Osteoblast (primary cell): Measurements from ENCODE around the gene TASL. TPM values are rescaled to one million over a fixed set of nuclear protein-coding genes. Genes with fewer than 3 reads are reported as not detected.

Source experiments
- DNase-seq: peaks from one replicate; pipeline ENCODE4 v3.0.0; 2011; ENCODE audit warnings: low spot score, mixed read lengths; ENCODE audit not compliant: insufficient read length; ENCODE audit errors: missing footprints
- H2AFZ ChIP-seq: 2 replicates; pipeline ENCODE4 v1.6.0; 2011; ENCODE audit warnings: mild to moderate bottlenecking, low read length
- H3K27ac ChIP-seq: 2 replicates; pipeline ENCODE4 v1.5.1; 2011; ENCODE audit warnings: mild to moderate bottlenecking, low read depth, low read length, moderate library complexity
- H3K27me3 ChIP-seq: 2 replicates; pipeline ENCODE4 v1.6.0; 2012; ENCODE audit warnings: mild to moderate bottlenecking, control low read depth, inconsistent platforms, low read length, moderate library complexity; ENCODE audit not compliant: insufficient read depth
- H3K36me3 ChIP-seq: 2 replicates; pipeline ENCODE4 v1.5.1; 2011; ENCODE audit warnings: mild to moderate bottlenecking, low read length, control low read depth, moderate library complexity; ENCODE audit not compliant: insufficient read depth
- H3K4me1 ChIP-seq: 2 replicates; pipeline ENCODE4 v1.5.1; 2011; ENCODE audit warnings: mild to moderate bottlenecking, low read length, control low read depth, moderate library complexity; ENCODE audit not compliant: insufficient read depth
- H3K4me2 ChIP-seq: 2 replicates; pipeline ENCODE4 v1.6.0; 2011; ENCODE audit warnings: mild to moderate bottlenecking, low read length; ENCODE audit not compliant: insufficient read depth
- H3K4me3 ChIP-seq: fragments of 200-600 bp; sonication (generic); 3 replicates; pipeline ENCODE4 v1.5.1; 2012; ENCODE audit warnings: mild to moderate bottlenecking, low read length, inconsistent platforms; ENCODE audit not compliant: insufficient read depth
- H3K79me2 ChIP-seq: 2 replicates; pipeline ENCODE4 v1.6.0; 2012; ENCODE audit warnings: mild to moderate bottlenecking, low read length, control low read depth, inconsistent platforms; ENCODE audit not compliant: insufficient read depth
- H3K9me3 ChIP-seq: 2 replicates; pipeline ENCODE4 v1.5.1; 2011; ENCODE audit warnings: low read depth, low read length, control low read depth
- H4K20me1 ChIP-seq: 2 replicates; pipeline ENCODE4 v1.6.0; 2012; ENCODE audit warnings: mild to moderate bottlenecking, low read length, control low read depth; ENCODE audit not compliant: insufficient read depth
- small RNA-seq: library from RNA; depleted of rRNA; stranded (forward); fragments of <200 nt; gene quantifications from one replicate; pipeline ENCODE3, GENCODE V24; 2012
- total RNA-seq: library from RNA; depleted of rRNA; stranded (reverse); fragments of >200 nt; gene quantifications from 2 replicates; pipeline ENCODE4 v1.2.3, GENCODE V29; 2012
- TF ChIP-seq, protein P1 (sequence below): IDR thresholded peaks from 2 replicates; pipeline ENCODE4 v1.5.1; 2011; ENCODE audit warnings: mild to moderate bottlenecking, low read depth, low read length, moderate library complexity; ENCODE audit errors: extremely low read depth

Gene TASL
- total RNA-seq, 1 donor = not detected

DNA sequence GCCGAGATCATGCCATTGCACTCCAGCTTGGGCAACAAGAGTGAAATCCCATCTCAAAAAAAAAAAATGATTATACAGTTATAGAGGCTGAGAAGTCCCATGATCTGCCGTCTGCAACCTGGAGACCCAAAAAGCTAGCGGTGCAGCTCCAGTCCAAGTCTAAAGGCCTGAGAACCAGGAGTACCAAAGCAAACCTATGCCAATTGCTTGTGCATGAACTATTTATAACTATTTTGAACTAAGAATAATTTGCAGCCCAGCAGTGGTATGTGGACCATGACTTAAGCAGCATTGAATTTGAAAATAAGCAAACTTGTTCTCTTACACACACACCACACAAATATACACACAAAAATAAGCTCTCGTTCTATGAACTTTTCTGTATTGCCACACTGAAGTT is 51.8 kb downstream of the TASL start:
- peak; percentile 6 for DNase-seq
- Histone ChIP-seq H4K20me1 (no peaks in the 10 kb centered on the region), H3K36me3 (no peaks in the 10 kb centered on the region), H3K27ac (no peak overlapping the region), H3K9me3 (no peaks in the 10 kb centered on the region), H3K27me3 (no peaks in the 10 kb centered on the region), H3K79me2 (no peaks in the 10 kb centered on the region), H3K4me2 (no peak overlapping the region), H3K4me3 (no peak overlapping the region), H3K4me1 (peaks cover 3% of the 10 kb centered on the region), H2AFZ (no peak overlapping the region)
- TF ChIP-seq, protein P1, sequence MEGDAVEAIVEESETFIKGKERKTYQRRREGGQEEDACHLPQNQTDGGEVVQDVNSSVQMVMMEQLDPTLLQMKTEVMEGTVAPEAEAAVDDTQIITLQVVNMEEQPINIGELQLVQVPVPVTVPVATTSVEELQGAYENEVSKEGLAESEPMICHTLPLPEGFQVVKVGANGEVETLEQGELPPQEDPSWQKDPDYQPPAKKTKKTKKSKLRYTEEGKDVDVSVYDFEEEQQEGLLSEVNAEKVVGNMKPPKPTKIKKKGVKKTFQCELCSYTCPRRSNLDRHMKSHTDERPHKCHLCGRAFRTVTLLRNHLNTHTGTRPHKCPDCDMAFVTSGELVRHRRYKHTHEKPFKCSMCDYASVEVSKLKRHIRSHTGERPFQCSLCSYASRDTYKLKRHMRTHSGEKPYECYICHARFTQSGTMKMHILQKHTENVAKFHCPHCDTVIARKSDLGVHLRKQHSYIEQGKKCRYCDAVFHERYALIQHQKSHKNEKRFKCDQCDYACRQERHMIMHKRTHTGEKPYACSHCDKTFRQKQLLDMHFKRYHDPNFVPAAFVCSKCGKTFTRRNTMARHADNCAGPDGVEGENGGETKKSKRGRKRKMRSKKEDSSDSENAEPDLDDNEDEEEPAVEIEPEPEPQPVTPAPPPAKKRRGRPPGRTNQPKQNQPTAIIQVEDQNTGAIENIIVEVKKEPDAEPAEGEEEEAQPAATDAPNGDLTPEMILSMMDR = no peak

DNA sequence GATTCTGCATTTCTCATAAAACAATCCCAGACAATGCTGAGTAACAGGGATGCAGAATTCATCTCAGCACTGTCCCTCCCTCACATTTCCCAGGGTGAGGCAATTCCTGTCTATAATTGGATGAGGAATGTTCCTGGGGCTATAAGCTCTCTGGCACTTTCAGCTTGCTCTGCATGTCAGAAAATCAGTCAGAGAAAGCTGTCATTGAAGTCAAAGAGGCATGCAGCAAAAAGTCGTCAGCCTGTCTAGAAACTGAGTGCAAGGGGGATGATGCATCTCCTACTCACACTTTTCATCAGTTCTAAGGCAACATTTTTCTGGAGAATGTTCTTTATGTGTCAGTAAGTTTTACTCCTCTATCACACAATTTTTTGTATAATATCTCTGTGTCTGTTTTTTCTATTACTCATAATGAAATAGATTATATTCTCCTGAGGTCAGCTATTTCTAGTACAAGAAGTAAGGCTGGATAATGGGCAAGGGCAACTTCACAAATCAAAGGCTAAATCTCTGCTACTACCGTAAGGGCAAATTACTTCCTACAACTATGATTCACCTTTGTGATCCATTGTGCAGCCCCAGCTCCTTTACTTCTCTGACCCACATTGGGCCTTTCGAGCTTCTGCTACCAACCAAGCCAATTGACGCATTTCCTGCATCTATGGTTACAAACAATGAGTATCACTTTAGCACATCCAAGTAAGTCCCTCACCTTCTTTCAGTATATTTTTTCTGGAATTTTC is 56.0 kb downstream of the TASL start:
- peaks cover 3% of the 10 kb centered on the region for H3K4me1 ChIP-seq
- no peaks in the 10 kb centered on the region for H3K27me3 ChIP-seq
- TF ChIP-seq, protein P1 = no peak
- peak overlapping the region; percentile 29 for H3K4me2 ChIP-seq
- no peak overlapping the region for H2AFZ ChIP-seq
- H3K36me3 ChIP-seq = no peaks in the 10 kb centered on the region
- no peaks in the 10 kb centered on the region for H3K9me3 ChIP-seq
- H4K20me1 ChIP-seq = no peaks in the 10 kb centered on the region
- peak overlapping the region; percentile 30 for H3K27ac ChIP-seq
- no peaks in the 10 kb centered on the region for H3K79me2 ChIP-seq
- peak; percentile 65 for DNase-seq
- no peak overlapping the region for H3K4me3 ChIP-seq

DNA sequence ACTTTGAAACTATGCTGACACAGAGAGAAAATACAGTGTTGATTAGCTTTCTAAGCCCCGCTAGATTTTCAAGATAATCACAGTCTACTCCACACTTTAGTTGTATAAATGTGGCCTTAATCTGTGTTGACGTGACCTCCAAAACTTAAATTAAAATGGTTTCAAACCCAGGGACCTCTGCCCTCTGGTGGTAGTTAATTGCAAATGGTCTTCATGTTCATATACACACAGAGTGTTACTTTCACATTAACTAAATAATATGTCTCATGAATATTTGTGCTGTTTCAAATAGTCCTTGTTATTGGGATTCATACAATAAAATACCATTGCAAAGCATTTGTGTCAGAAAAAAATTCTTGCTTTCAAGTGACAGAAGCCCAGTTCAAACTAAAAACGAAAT is 64.3 kb downstream of the TASL start:
- H3K4me1 ChIP-seq = no peaks in the 10 kb centered on the region
- no peak overlapping the region for H3K4me2 ChIP-seq
- DNase-seq = no peak

More for the DNA sequence above, 64.3 kb downstream of the TASL start:
- H3K4me3 ChIP-seq = no peak overlapping the region
- H3K27ac ChIP-seq = no peak overlapping the region
- no peaks in the 10 kb centered on the region for H4K20me1 ChIP-seq
- no peak overlapping the region for H2AFZ ChIP-seq
- H3K36me3 ChIP-seq = no peaks in the 10 kb centered on the region
- H3K9me3 ChIP-seq = no peaks in the 10 kb centered on the region
- H3K79me2 ChIP-seq = no peaks in the 10 kb centered on the region
- TF ChIP-seq, protein P1 = peak; percentile 52
- no peaks in the 10 kb centered on the region for H3K27me3 ChIP-seq

Small RNAs within 50 kb of the gene (small RNA-seq; reads per million reads assigned to genes)
- gene CKS1BP6 = not detected

Other genes with a start within 250 kb of the TASL start
- gene GK, start 75.7 kb upstream of the TASL start, total RNA-seq = 5.8 and 7.1 TPM in 2 replicates